IMR-90 (cell line): ENCODE data around the gene MCTP1.

ENCODE experiments used
- CEBPB ChIP-seq: IDR thresholded peaks from 2 replicates; pipeline ENCODE4 v1.6.1; 2012; ENCODE audit warnings: low read depth, low read length, improper control_type of control experiment
- CHD1 ChIP-seq: IDR thresholded peaks from 2 replicates; pipeline ENCODE4 v1.6.1; 2012; ENCODE audit warnings: low read depth, low read length, improper control_type of control experiment
- MAFK ChIP-seq: IDR thresholded peaks from 2 replicates; pipeline ENCODE4 v1.6.1; 2012; ENCODE audit warnings: low read depth, low read length, improper control_type of control experiment
- MAZ ChIP-seq: IDR thresholded peaks from 2 replicates; pipeline ENCODE4 v1.6.1; 2012; ENCODE audit warnings: low read depth, mild to moderate bottlenecking, low read length, improper control_type of control experiment, moderate library complexity, borderline replicate concordance
- MXI1 ChIP-seq: IDR thresholded peaks from 2 replicates; pipeline ENCODE4 v1.6.1; 2012; ENCODE audit warnings: low read depth, mild to moderate bottlenecking, low read length, moderate library complexity, borderline replicate concordance
- POLR2A ChIP-seq: IDR thresholded peaks from 2 replicates; pipeline ENCODE4 v1.6.1; 2012; ENCODE audit warnings: mild to moderate bottlenecking, low read depth, low read length
- RAD21 ChIP-seq: IDR thresholded peaks from 2 replicates; pipeline ENCODE4 v1.6.1; 2012; ENCODE audit warnings: low read length, improper control_type of control experiment
- SMC3 ChIP-seq: fragments of 150-350 bp; IDR thresholded peaks from 2 replicates; pipeline ENCODE4 v1.6.1; 2016; ENCODE audit warnings: low read depth, mild to moderate bottlenecking, antibody characterized with exemption, low read length, moderate library complexity
- TF ChIP-seq, protein P1 (sequence below): conservative IDR thresholded peaks from 2 replicates; pipeline ENCODE4 v1.5.1; 2012; ENCODE audit warnings: mild to moderate bottlenecking, low read depth, low read length, improper control_type of control experiment
- TF ChIP-seq, protein P2 (sequence below): fragments of 150-350 bp; IDR thresholded peaks from 2 replicates; pipeline ENCODE4 v1.6.1; 2017; ENCODE audit warnings: mild to moderate bottlenecking, antibody characterized with exemption, low read length, low read depth

- TF ChIP-seq, protein P1, sequence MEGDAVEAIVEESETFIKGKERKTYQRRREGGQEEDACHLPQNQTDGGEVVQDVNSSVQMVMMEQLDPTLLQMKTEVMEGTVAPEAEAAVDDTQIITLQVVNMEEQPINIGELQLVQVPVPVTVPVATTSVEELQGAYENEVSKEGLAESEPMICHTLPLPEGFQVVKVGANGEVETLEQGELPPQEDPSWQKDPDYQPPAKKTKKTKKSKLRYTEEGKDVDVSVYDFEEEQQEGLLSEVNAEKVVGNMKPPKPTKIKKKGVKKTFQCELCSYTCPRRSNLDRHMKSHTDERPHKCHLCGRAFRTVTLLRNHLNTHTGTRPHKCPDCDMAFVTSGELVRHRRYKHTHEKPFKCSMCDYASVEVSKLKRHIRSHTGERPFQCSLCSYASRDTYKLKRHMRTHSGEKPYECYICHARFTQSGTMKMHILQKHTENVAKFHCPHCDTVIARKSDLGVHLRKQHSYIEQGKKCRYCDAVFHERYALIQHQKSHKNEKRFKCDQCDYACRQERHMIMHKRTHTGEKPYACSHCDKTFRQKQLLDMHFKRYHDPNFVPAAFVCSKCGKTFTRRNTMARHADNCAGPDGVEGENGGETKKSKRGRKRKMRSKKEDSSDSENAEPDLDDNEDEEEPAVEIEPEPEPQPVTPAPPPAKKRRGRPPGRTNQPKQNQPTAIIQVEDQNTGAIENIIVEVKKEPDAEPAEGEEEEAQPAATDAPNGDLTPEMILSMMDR, result no peak
- TF ChIP-seq CEBPB (no peak), RAD21 (no peak), MAZ (no peak), POLR2A (no peak), MAFK (no peak), MXI1 (no peak), SMC3 (no peak), CHD1 (no peak)
- TF ChIP-seq, protein P2, sequence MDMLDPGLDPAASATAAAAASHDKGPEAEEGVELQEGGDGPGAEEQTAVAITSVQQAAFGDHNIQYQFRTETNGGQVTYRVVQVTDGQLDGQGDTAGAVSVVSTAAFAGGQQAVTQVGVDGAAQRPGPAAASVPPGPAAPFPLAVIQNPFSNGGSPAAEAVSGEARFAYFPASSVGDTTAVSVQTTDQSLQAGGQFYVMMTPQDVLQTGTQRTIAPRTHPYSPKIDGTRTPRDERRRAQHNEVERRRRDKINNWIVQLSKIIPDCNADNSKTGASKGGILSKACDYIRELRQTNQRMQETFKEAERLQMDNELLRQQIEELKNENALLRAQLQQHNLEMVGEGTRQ, result no peak
Observed at GRCh38 chr5:95222836-95223235, 62.1 kb downstream of the MCTP1 start.
